ENCODE data around the gene LRIT3. TPM values are rescaled to one million over a fixed set of nuclear protein-coding genes. Genes with fewer than 3 reads are reported as not detected.

LRIT3 gene
- total and polyA plus RNA-seq, 2 donors (not counting 3 experiments of a cell fraction or from before 2014, with no cell fraction given), result 0.06 to 0.13 TPM

- H3K27ac ChIP-seq (ENCODE audit: insufficient read depth, low read depth, low read length), result no peak overlapping the region
- no peaks in the 10 kb centered on the region for H3K9me3 ChIP-seq (replicated peaks; ENCODE audit: control insufficient read depth, insufficient read depth, low read length)
- no peak for TF ChIP-seq CTCF (IDR thresholded peaks at IDR 0.05; ENCODE audit: extremely low read depth in 1 of 2, insufficient read depth in 1 of 2, low read depth in 1 of 2, low read length in 2 of 2)
- TF ChIP-seq MYC (IDR thresholded peaks at IDR 0.05; ENCODE audit: low read depth, low read length), result no peak
- TF ChIP-seq POLR2AphosphoS5 (IDR thresholded peaks at IDR 0.05; ENCODE audit: insufficient read depth, low read depth, low read length), result no peak
- no peak for TF ChIP-seq POLR2A (IDR thresholded peaks at IDR 0.05; ENCODE audit: low read depth, low read length)
- no peak for TF ChIP-seq EZH2 (IDR thresholded peaks at IDR 0.05; ENCODE audit: borderline replicate concordance, low read depth, low read length, severe bottlenecking)
- no peak for TF ChIP-seq MAX (IDR thresholded peaks at IDR 0.05; ENCODE audit: insufficient read depth, insufficient read length)
- TF ChIP-seq JUN (IDR thresholded peaks at IDR 0.05; ENCODE audit: borderline replicate concordance, insufficient read depth, insufficient read length, low read depth), result no peak
- no peak for TF ChIP-seq FOS (IDR thresholded peaks at IDR 0.05; ENCODE audit: borderline replicate concordance, insufficient read depth, low read length)
- TF ChIP-seq GATA2 (IDR thresholded peaks at IDR 0.05; ENCODE audit: insufficient read depth, insufficient read length, low read depth, low read length), result no peak
- H3K9ac ChIP-seq (replicated peaks; ENCODE audit: extremely low read depth, insufficient read depth, low read length), result no peak overlapping the region
- no peaks in the 10 kb centered on the region for H3K9me1 ChIP-seq (replicated peaks; ENCODE audit: control insufficient read depth, extremely low read depth, insufficient read depth, low read length)
- BruUV-seq (replicated peaks), result no TSS peak
- no peaks in the 10 kb centered on the region for H4K20me1 ChIP-seq (replicated peaks; ENCODE audit: control insufficient read depth, extremely low read depth, insufficient read depth, low read length)
- no peaks in the 10 kb centered on the region for H3K27me3 ChIP-seq (ENCODE audit: control insufficient read depth in 2 of 2, insufficient read depth in 2 of 2, low read length in 2 of 2)
- H2AFZ ChIP-seq (ENCODE audit: low read depth, low read length), result no peak overlapping the region
- peaks cover 3 to 19% of the 10 kb centered on the region in 2 experiments for H3K36me3 ChIP-seq (ENCODE audit: control insufficient read depth in 2 of 2, extremely low read depth in 1 of 2, insufficient read depth in 2 of 2, low read length in 2 of 2)
- no peak overlapping the region for H3K4me2 ChIP-seq (ENCODE audit: insufficient read depth, low read length)
- H3K4me3 ChIP-seq (replicated peaks in 1 of 3; ENCODE audit: insufficient read depth in 1 of 3, low read depth in 1 of 3, low read length in 3 of 3), result no peak overlapping the region
- peaks cover 13% of the 10 kb centered on the region for H3K4me1 ChIP-seq (ENCODE audit: control insufficient read depth, extremely low read depth, insufficient read depth, low read length)
- ChIA-PET CTCF (interaction anchor here (1.6 kb wide), 1 partner anchor 117 kb away, joined by 3 read pairs; the partner anchor contains the start of gene CASP6), POLR2A (no interaction called here)
- DNase-seq (ENCODE audit: low read depth, low spot score) (no peak), FAIRE-seq (no peak)
- dilution Hi-C loops (cut with MboI; ENCODE audit: extremely low pct_ligation_motif_present, low sequenced_read_pairs), result no loop called here
- H3K79me2 ChIP-seq (ENCODE audit: control insufficient read depth, insufficient read depth, low read length), result peaks cover 28% of the 10 kb centered on the region
- intact Hi-C loops (cut with micrococcal nuclease), result no loop called here
These were observed 27.3 kb upstream of the LRIT3 start for GRCh38 chr4:109820563-109820962.
